Ovary (tissue), 9 donors: Measurements from ENCODE around the gene TECPR2. TPM values are rescaled to one million over a fixed set of nuclear protein-coding genes. Genes with fewer than 3 reads are reported as not detected.

Experiments used
- DNase-seq, 5 donors: peaks; one replicate each; pipeline ENCODE4 v3.0.0-alpha.2; 2019 to 2020
- H3K27ac ChIP-seq, 2 donors: fragments of 200-600 bp; one replicate each; pipeline versions ENCODE4 v1.5.1 to v1.8.0; 2019 to 2022
- H3K27me3 ChIP-seq: fragments of 200-600 bp; one replicate; pipeline ENCODE4 v1.8.0; 2022
- H3K36me3 ChIP-seq: fragments of 200-600 bp; sonication (generic); one replicate; pipeline ENCODE4 v1.5.1; 2019
- H3K4me1 ChIP-seq: one replicate; pipeline ENCODE4 v1.8.1; 2013; ENCODE audit warnings: mild to moderate bottlenecking, moderate library complexity; ENCODE audit not compliant: insufficient read depth
- H3K4me3 ChIP-seq: fragments of 200-600 bp; sonication (generic); one replicate; pipeline ENCODE4 v1.5.1; 2017
- H3K9me3 ChIP-seq, 2 donors: fragments of 200-600 bp in 1 of 2; sonication (generic) in 1 of 2; one replicate each; pipeline versions ENCODE4 v1.5.1 to v1.8.1; 2013 to 2019; ENCODE audit warnings: mild to moderate bottlenecking in 1 of 2, moderate library complexity in 1 of 2
- EP300 ChIP-seq: sonication (generic); formaldehyde crosslinking; IDR thresholded peaks from one replicate; pipeline ENCODE4 v1.6.1; 2017; ENCODE audit warnings: antibody characterized with exemption
- POLR2A ChIP-seq: fragments of 450-650 bp; IDR thresholded peaks from one replicate; pipeline ENCODE4 v1.6.1; 2017; ENCODE audit warnings: antibody characterized with exemption, mild to moderate bottlenecking, moderate library complexity
- WGBS, 3 donors: extraction: QIAGEN DNeasy Blood & Tissue Kit in 1 of 3; methylation state at CpG; one replicate each; pipeline versions ENCODE4 v1.1.5 to v1.1.7; 2013 to 2017; 5-methylcytosine and 5-hydroxymethylcytosine counted together
- intact Hi-C, 4 donors: fragments of 100-400 bp; cut with DNase I; formaldehyde crosslinking; loops; one replicate each; pipeline versions ENCODE4 v1.11.0 to v1.15.1; 2022 to 2023
- polyA plus RNA-seq, 2 donors: library from polyadenylated mRNA; stranded (reverse); fragments of 200-250 nt in 1 of 2; fragments of 350-450 nt in 1 of 2; fragmentation: Illumina TruSeq in 1 of 2; extraction: RNeasy Lipid Tissue Mini Kit (QIAGEN cat#74804) in 1 of 2; gene quantifications; one replicate each; pipeline ENCODE4 v1.2.3, GENCODE V29; 2013 to 2014
- total RNA-seq, 7 donors: library from RNA; depleted of rRNA in 2 of 7; stranded (reverse); fragments of >200 nt in 2 of 7; fragmentation: NEBNext Ultra II Directional in 3 of 7; extraction: Animal tissue kit (Norgen Biotek cat#: 25700) in 3 of 7; gene quantifications; one replicate each; pipeline versions ENCODE4 v1.1.0 to v1.2.4, GENCODE V29; 2016 to 2023
- TF ChIP-seq, protein P1 (sequence below), 3 donors: fragments of 450-650 bp in 2 of 3; fragments of 200-600 bp in 1 of 3; IDR thresholded peaks; one replicate each; pipeline versions ENCODE4 v1.5.1 to v1.8.0; 2016 to 2022; ENCODE audit warnings: antibody characterized with exemption in 3 of 3, mild to moderate bottlenecking in 1 of 3
- donor health status: DM: no; HTN: no; CAD: no; lungs with moderate emphysema.
- donor health status: DM: no; HTN: no; CAD: no.
- donor health status: Bipolar disorder and iron deficiency.
- donor health status: DM: yes; HTN: yes; CAD: no.
- donor health status: DM: no; HTN: no; CAD: no.
- donor health status: DM: yes; HTN: yes; CAD: no.

The TECPR2 gene
- total and polyA plus RNA-seq, 9 donors = 8.6 to 29.3 (median 25.8) TPM

- no peaks in the 10 kb centered on the region for H3K27me3 ChIP-seq
- no peak overlapping the region for H3K27ac ChIP-seq
- no peaks in the 10 kb centered on the region for H3K4me1 ChIP-seq
- TF ChIP-seq, protein P1, sequence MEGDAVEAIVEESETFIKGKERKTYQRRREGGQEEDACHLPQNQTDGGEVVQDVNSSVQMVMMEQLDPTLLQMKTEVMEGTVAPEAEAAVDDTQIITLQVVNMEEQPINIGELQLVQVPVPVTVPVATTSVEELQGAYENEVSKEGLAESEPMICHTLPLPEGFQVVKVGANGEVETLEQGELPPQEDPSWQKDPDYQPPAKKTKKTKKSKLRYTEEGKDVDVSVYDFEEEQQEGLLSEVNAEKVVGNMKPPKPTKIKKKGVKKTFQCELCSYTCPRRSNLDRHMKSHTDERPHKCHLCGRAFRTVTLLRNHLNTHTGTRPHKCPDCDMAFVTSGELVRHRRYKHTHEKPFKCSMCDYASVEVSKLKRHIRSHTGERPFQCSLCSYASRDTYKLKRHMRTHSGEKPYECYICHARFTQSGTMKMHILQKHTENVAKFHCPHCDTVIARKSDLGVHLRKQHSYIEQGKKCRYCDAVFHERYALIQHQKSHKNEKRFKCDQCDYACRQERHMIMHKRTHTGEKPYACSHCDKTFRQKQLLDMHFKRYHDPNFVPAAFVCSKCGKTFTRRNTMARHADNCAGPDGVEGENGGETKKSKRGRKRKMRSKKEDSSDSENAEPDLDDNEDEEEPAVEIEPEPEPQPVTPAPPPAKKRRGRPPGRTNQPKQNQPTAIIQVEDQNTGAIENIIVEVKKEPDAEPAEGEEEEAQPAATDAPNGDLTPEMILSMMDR (IDR thresholded peaks at IDR 0.05) = peak; percentile 75 to 81 (median 80)
- no peak for TF ChIP-seq POLR2A
- H3K36me3 ChIP-seq = no peaks in the 10 kb centered on the region
- no peak overlapping the region for H3K4me3 ChIP-seq
- no peaks in the 10 kb centered on the region for H3K9me3 ChIP-seq
- peak; percentile 87 to 94 (median 91) for DNase-seq
- intact Hi-C loops = loop anchor here (1.0 to 2.0 kb wide), 3 partner anchors 75 to 79 kb away; no protein-coding TSS in a partner anchor
- 3 to 19% (median 15%) methylated on average over 31 of the region's 31 CpGs for WGBS, 3 donors
Observed at GRCh38 chr14:102437997-102438915, 75.5 kb downstream of the TECPR2 start.

DNA sequence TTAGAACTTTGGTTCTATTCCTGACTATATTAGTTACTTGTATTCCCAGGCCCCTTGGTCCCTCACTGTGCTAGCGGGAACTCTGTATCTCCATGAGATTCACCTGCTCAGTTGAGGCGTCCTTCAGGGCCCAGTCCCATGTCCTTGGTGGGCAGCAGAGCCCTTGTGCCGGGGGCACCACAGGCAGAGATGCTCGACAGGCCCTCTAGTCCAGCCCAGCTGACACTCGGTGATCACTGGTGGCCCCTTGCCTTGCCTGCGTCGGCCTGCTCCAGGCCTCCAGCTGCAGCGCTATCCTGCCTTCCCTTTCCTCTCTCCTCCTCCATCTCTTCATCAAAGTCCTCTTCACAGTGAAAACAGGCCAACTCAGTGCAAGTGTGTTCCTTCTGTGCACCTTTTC lies 76.8 kb downstream of the TECPR2 start:
- H3K4me3 ChIP-seq = no peak overlapping the region
- 91 to 93% (median 92%) methylated on average over 8 of the region's 8 CpGs for WGBS, 3 donors
- DNase-seq = no peak
- no peak overlapping the region for H3K27ac ChIP-seq
- no peak for TF ChIP-seq EP300
- TF ChIP-seq, protein P1 (IDR thresholded peaks at IDR 0.05) = no peak
- no peak for TF ChIP-seq POLR2A
- H3K36me3 ChIP-seq = no peaks in the 10 kb centered on the region
- H3K4me1 ChIP-seq = no peaks in the 10 kb centered on the region
- H3K9me3 ChIP-seq = no peaks in the 10 kb centered on the region
- intact Hi-C loops = loop anchor here in 2 of 4 donors (2.0 kb wide), 2 partner anchors 73 to 77 kb away; no protein-coding TSS in a partner anchor
- H3K27me3 ChIP-seq = no peaks in the 10 kb centered on the region

- H3K27me3 ChIP-seq = no peaks in the 10 kb centered on the region
- H3K4me1 ChIP-seq = no peaks in the 10 kb centered on the region
- H3K27ac ChIP-seq = no peak overlapping the region
- no peak overlapping the region for H3K4me3 ChIP-seq
- no peak for DNase-seq
- TF ChIP-seq POLR2A = no peak
- TF ChIP-seq, protein P1 (IDR thresholded peaks at IDR 0.05) = no peak
- TF ChIP-seq EP300 = no peak
- H3K9me3 ChIP-seq = no peaks in the 10 kb centered on the region
- WGBS, 3 donors = 96 to 99% (median 98%) methylated on average over 11 of the region's 11 CpGs
- intact Hi-C loops = no loop called here
- H3K36me3 ChIP-seq = no peaks in the 10 kb centered on the region
Observed at GRCh38 chr14:102440392-102440791, 77.7 kb downstream of the TECPR2 start.

DNA sequence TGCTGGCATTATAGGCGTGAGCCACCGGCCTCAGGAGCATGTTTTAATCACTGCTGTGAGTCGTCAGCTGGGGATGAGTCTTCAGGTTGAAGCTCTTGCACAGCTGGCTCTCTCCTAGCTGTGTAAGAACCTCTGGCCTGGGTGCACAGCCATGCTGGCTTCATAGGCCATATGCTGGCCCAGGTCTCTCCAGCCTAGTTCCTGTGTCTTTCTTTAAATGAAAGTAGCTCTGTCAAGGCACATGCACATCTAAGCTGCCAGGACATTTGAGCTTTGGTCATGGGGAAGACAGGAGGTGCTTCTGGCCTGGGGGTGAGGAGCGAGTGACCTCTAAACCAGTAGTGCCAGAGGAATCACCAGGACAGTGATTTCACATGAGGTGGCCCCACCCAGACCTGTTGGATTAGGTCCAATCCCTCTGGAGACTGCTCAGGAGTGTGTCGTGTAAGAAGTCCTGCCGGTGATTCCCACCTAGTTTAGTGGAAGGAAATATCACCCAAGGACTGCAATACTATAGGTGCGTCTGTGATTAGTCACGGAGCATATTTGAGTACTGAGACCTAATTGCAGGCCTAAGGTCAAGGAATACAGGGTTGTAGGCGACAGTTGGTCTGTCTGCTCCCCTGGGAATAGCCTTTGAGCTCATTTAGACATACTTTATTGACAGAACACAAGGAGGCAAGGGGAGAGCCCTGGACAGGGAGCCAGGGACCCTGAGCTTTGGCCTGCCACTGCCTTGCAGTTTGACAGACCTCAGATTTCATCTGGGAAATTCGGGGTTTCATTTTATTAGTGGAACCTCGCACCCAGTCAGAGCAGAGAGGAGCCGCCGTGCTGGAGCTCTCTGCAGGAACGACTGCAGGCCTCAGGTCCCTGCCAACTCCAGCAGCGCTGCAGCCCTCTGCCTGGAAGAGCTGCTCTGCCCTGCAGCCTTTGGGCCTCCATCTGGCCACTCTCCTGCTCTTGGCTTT lies 79.8 kb downstream of the TECPR2 start:
- Histone ChIP-seq H3K27me3 (no peaks in the 10 kb centered on the region), H3K36me3 (no peaks in the 10 kb centered on the region), H3K9me3 (no peaks in the 10 kb centered on the region), H3K4me3 (no peak overlapping the region), H3K27ac (no peak overlapping the region), H3K4me1 (no peaks in the 10 kb centered on the region)
- TF ChIP-seq, protein P1 (IDR thresholded peaks at IDR 0.05) = no peak
- TF ChIP-seq EP300 (no peak), POLR2A (no peak)
- DNase-seq = no peak
- intact Hi-C loops = no loop called here
- 85 to 89% (median 89%) methylated on average over 15 of the region's 15 CpGs for WGBS, 3 donors
